Gastroesophageal sphincter (tissue), 4 donors: ENCODE measurements around the gene LRRFIP1. TPM values are rescaled to one million over a fixed set of nuclear protein-coding genes. Genes with fewer than 3 reads are reported as not detected.

Source experiments
- ATAC-seq: fragments of 150-250 bp; one replicate; pipeline ENCODE4 v1.9.1; 2016; ENCODE audit warnings: mild to moderate bottlenecking, moderate library complexity
- H3K27ac ChIP-seq, 4 donors: fragments of 200-600 bp; sonication (generic) in 3 of 4; 1 replicate in 3 of 4; 2 replicates in 1 of 4; pipeline ENCODE4 v1.5.1; 2016 to 2019
- H3K27me3 ChIP-seq: fragments of 200-600 bp; sonication (generic); one replicate; pipeline ENCODE4 v1.5.1; 2019
- H3K36me3 ChIP-seq, 2 donors: fragments of 200-600 bp; sonication (generic); one replicate each; pipeline ENCODE4 v1.5.1; 2019; ENCODE audit warnings: control low read depth in 1 of 2
- H3K4me1 ChIP-seq, 3 donors: fragments of 200-600 bp; sonication (generic); 1 replicate in 2 of 3; 2 replicates in 1 of 3; pipeline ENCODE4 v1.5.1; 2016 to 2019; ENCODE audit warnings: control low read depth in 2 of 3
- H3K4me3 ChIP-seq, 2 donors: fragments of 200-600 bp; sonication (generic); one replicate each; pipeline ENCODE4 v1.5.1; 2019; ENCODE audit warnings: mild to moderate bottlenecking in 1 of 2, moderate library complexity in 1 of 2
- H3K9me3 ChIP-seq, 3 donors: fragments of 200-600 bp; sonication (generic); one replicate each; pipeline ENCODE4 v1.5.1; 2017 to 2019; ENCODE audit warnings: control low read depth in 2 of 3
- CTCF ChIP-seq, 4 experiments: fragments of 200-600 bp in 2 of 4; fragments of 450-650 bp in 2 of 4; sonication (generic) in 1 of 4; IDR thresholded peaks; one replicate each; pipeline ENCODE4 v1.5.1; 2017 to 2019; ENCODE audit warnings: antibody characterized with exemption in 4 of 4, mild to moderate bottlenecking in 2 of 4, moderate library complexity in 2 of 4
- EP300 ChIP-seq: sonication (generic); formaldehyde crosslinking; IDR thresholded peaks from one replicate; pipeline ENCODE4 v1.6.1; 2017; ENCODE audit warnings: antibody characterized with exemption, mild to moderate bottlenecking
- POLR2A ChIP-seq, 2 donors: fragments of 450-650 bp; IDR thresholded peaks; one replicate each; pipeline ENCODE4 v1.6.1; 2017; ENCODE audit warnings: antibody characterized with exemption in 2 of 2, mild to moderate bottlenecking in 2 of 2, moderate library complexity in 1 of 2
- POLR2AphosphoS5 ChIP-seq: sonication (generic); formaldehyde crosslinking; IDR thresholded peaks from one replicate; pipeline ENCODE4 v1.6.1; 2017; ENCODE audit warnings: antibody characterized with exemption
- WGBS, 2 donors: methylation state at CpG; one replicate each; pipeline ENCODE4 v1.1.5; 2018; ENCODE audit warnings: low coverage in 1 of 2; 5-methylcytosine and 5-hydroxymethylcytosine counted together
- total RNA-seq, 4 donors: library from RNA; depleted of rRNA; stranded (reverse); fragments of >200 nt; gene quantifications; one replicate each; pipeline ENCODE4 v1.1.0, GENCODE V29; 2016

The LRRFIP1 gene
- total RNA-seq, 4 donors from 2014 or later = 164 to 225 (median 179) TPM

- H3K4me3 ChIP-seq = no peak overlapping the region
- H3K4me1 ChIP-seq = no peaks in the 10 kb centered on the region
- WGBS, 2 donors = 28 to 42% methylated on average over 2 of the region's 2 CpGs
- TF ChIP-seq EP300 = no peak
- no peak for TF ChIP-seq POLR2AphosphoS5
- no peak for TF ChIP-seq CTCF (IDR thresholded peaks at IDR 0.05)
- no peak for TF ChIP-seq POLR2A (IDR thresholded peaks at IDR 0.05)
- no peak for ATAC-seq
- H3K27me3 ChIP-seq = no peaks in the 10 kb centered on the region
- H3K9me3 ChIP-seq = no peaks in the 10 kb centered on the region
- no peak overlapping the region for H3K27ac ChIP-seq
- H3K36me3 ChIP-seq = no peaks in the 10 kb centered on the region
Observed at GRCh38 chr2:237806334-237806733, 178.9 kb downstream of the LRRFIP1 start.

- H3K27ac ChIP-seq = no peak overlapping the region
- WGBS, 2 donors = 67 to 71% methylated on average over 1 of the region's 1 CpG
- H3K9me3 ChIP-seq = no peaks in the 10 kb centered on the region
- TF ChIP-seq EP300 (no peak), POLR2A (IDR thresholded peaks at IDR 0.05) (no peak), POLR2AphosphoS5 (no peak), CTCF (IDR thresholded peaks at IDR 0.05) (no peak)
- no peak for ATAC-seq
- H3K36me3 ChIP-seq = no peaks in the 10 kb centered on the region
- no peaks in the 10 kb centered on the region for H3K27me3 ChIP-seq
- H3K4me3 ChIP-seq = no peak overlapping the region
- H3K4me1 ChIP-seq = no peaks in the 10 kb centered on the region
Observed at GRCh38 chr2:237815637-237816036, 188.2 kb downstream of the LRRFIP1 start.

- Histone ChIP-seq H3K27me3 (no peaks in the 10 kb centered on the region), H3K4me1 (no peaks in the 10 kb centered on the region), H3K27ac (no peak overlapping the region), H3K9me3 (no peaks in the 10 kb centered on the region), H3K36me3 (no peaks in the 10 kb centered on the region), H3K4me3 (no peak overlapping the region)
- 92 to 100% methylated on average over 1 of the region's 1 CpG for WGBS, 2 donors
- no peak for ATAC-seq
- TF ChIP-seq CTCF (IDR thresholded peaks at IDR 0.05) = no peak
- no peak for TF ChIP-seq POLR2AphosphoS5
- TF ChIP-seq POLR2A (IDR thresholded peaks at IDR 0.05) = no peak
- TF ChIP-seq EP300 = no peak
Observed at GRCh38 chr2:237816531-237816930, 189.1 kb downstream of the LRRFIP1 start.

- Histone ChIP-seq H3K4me3 (no peak overlapping the region), H3K27me3 (no peaks in the 10 kb centered on the region), H3K27ac (no peak overlapping the region), H3K36me3 (no peaks in the 10 kb centered on the region), H3K4me1 (no peaks in the 10 kb centered on the region), H3K9me3 (no peaks in the 10 kb centered on the region)
- no peak for ATAC-seq
- TF ChIP-seq POLR2A (IDR thresholded peaks at IDR 0.05) (no peak), EP300 (no peak), CTCF (IDR thresholded peaks at IDR 0.05) (no peak), POLR2AphosphoS5 (no peak)
- 62 to 64% methylated on average over 5 of the region's 5 CpGs for WGBS, 2 donors
Observed at GRCh38 chr2:237818066-237818473, 190.7 kb downstream of the LRRFIP1 start.

GRCh38 chr2:237819231-237819630, 191.8 kb downstream of the LRRFIP1 start:
- no peak overlapping the region for H3K27ac ChIP-seq
- H3K4me3 ChIP-seq = no peak overlapping the region
- H3K4me1 ChIP-seq = no peaks in the 10 kb centered on the region
- no peak for ATAC-seq
- no peaks in the 10 kb centered on the region for H3K27me3 ChIP-seq
- no peaks in the 10 kb centered on the region for H3K9me3 ChIP-seq
- TF ChIP-seq CTCF (IDR thresholded peaks at IDR 0.05) (no peak), POLR2A (IDR thresholded peaks at IDR 0.05) (no peak), POLR2AphosphoS5 (no peak), EP300 (no peak)
- WGBS, 2 donors = 78 to 82% methylated on average over 2 of the region's 2 CpGs
- no peaks in the 10 kb centered on the region for H3K36me3 ChIP-seq
